NOMO-1 treated with dmso at 0.1 percent for 144 hours (cell line): Measurements from ENCODE around the gene TNFRSF9.
"Not testable (repeated sequence)": the region's sequence is repeated elsewhere in the genome, so short reads cannot be mapped to it uniquely, and the experiment has no call there.

Experiments used
- DNase-seq: peaks from one replicate; lab custom pipeline; 2025; ENCODE audit not compliant: unreplicated experiment; lab: John Stamatoyannopoulos, UW

The TNFRSF9 gene

GRCh38 chr1:7921796-7922195 is 18.8 kb downstream of the TNFRSF9 start:
- DNase-seq, result no peak

- DNase-seq, result no peak
These were observed 20.8 kb downstream of the TNFRSF9 start for GRCh38 chr1:7919880-7920279.

GRCh38 chr1:7917971-7918370 is 22.7 kb downstream of the TNFRSF9 start:
- DNase-seq, result not testable (repeated sequence)

- DNase-seq, result no peak
These were observed 24.2 kb downstream of the TNFRSF9 start for GRCh38 chr1:7916501-7916830.

- no peak for DNase-seq
These were observed 24.7 kb downstream of the TNFRSF9 start for GRCh38 chr1:7915826-7916500.

GRCh38 chr1:7912743-7913557 is 27.7 kb downstream of the TNFRSF9 start:
- peak; percentile 58 for DNase-seq

- no peak for DNase-seq
These were observed 28.5 kb downstream of the TNFRSF9 start for GRCh38 chr1:7912145-7912544.

- DNase-seq, result no peak
These were observed 35.4 kb downstream of the TNFRSF9 start for GRCh38 chr1:7905262-7905661.

GRCh38 chr1:7902478-7903085 is 38.1 kb downstream of the TNFRSF9 start:
- DNase-seq, result peak; percentile 38

- no peak for DNase-seq
These were observed 40.9 kb downstream of the TNFRSF9 start for GRCh38 chr1:7899741-7900140.

GRCh38 chr1:7898962-7899361 is 41.7 kb downstream of the TNFRSF9 start:
- no peak for DNase-seq

GRCh38 chr1:7896994-7897393 is 43.6 kb downstream of the TNFRSF9 start:
- DNase-seq, result no peak

- no peak for DNase-seq
These were observed 47.0 kb downstream of the TNFRSF9 start for GRCh38 chr1:7893529-7894180.

GRCh38 chr1:7891804-7892203 is 48.8 kb downstream of the TNFRSF9 start:
- no peak for DNase-seq

GRCh38 chr1:7890853-7891252 is 49.8 kb downstream of the TNFRSF9 start:
- DNase-seq, result no peak

- DNase-seq, result no peak
These were observed 52.2 kb downstream of the TNFRSF9 start for GRCh38 chr1:7888248-7889081.

- DNase-seq, result peak; percentile 66
These were observed 54.3 kb downstream of the TNFRSF9 start for GRCh38 chr1:7886405-7886745.

GRCh38 chr1:7885513-7886404 is 54.9 kb downstream of the TNFRSF9 start:
- DNase-seq, result no peak

- DNase-seq, result no peak
These were observed 55.9 kb downstream of the TNFRSF9 start for GRCh38 chr1:7884757-7885156.

GRCh38 chr1:7879228-7879627 is 61.4 kb downstream of the TNFRSF9 start:
- DNase-seq, result no peak
